SU-DHL-6 (cell line): ENCODE data around the gene BOK.

ENCODE experiments used
- EZH2phosphoT487 ChIP-seq: fragments of 200-600 bp; sonication (generic), shearing (Covaris generic); conservative IDR thresholded peaks from 2 replicates; pipeline ENCODE4 v1.6.1; 2018; ENCODE audit warnings: mild to moderate bottlenecking, antibody characterized with exemption, low read length, moderate library complexity, mixed read lengths
- TF ChIP-seq, protein P1 (sequence below): fragments of 200-600 bp; sonication (generic); IDR thresholded peaks from one replicate; pipeline ENCODE4 v1.5.1; 2017; ENCODE audit warnings: antibody characterized with exemption, mild to moderate bottlenecking, low read length, moderate library complexity; ENCODE audit not compliant: insufficient read depth, poor library complexity, severe bottlenecking

DNA sequence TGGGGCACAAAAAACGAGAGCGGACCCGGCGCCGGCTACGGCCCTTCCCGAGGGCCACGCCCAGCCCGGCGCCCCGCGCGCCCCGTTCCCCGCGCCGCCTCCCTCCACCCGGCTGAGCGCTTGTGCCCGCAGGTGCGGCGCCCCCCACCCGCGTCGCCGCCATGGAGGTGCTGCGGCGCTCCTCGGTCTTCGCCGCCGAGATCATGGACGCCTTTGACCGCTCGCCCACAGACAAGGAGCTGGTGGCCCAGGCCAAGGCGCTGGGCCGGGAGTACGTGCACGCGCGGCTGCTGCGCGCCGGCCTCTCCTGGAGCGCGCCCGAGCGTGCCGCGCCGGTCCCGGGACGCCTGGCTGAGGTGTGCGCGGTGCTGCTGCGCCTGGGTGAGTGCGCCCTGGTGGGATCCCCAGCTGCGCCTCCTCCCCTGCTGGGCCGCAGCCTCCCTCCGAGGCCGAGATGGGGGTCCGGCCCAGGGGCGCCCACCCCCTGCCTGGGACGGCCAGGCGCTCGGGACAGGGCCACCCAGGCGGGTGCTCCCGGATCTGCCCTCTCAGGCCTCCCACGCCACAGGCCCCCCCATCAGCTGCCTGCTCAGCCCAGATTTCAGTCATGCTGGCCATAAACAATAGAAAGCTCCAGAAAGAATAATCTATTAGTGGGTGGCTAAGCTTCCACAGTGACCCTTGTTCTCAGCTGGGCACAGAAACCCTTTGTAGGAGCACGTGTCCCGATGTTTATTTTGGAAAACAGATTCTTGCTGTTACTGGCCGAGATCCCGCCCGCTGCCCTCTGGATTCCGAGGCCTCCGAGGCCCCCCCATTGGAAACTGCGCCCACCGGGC is 997 bp downstream of the BOK start:
- TF ChIP-seq, protein P1, sequence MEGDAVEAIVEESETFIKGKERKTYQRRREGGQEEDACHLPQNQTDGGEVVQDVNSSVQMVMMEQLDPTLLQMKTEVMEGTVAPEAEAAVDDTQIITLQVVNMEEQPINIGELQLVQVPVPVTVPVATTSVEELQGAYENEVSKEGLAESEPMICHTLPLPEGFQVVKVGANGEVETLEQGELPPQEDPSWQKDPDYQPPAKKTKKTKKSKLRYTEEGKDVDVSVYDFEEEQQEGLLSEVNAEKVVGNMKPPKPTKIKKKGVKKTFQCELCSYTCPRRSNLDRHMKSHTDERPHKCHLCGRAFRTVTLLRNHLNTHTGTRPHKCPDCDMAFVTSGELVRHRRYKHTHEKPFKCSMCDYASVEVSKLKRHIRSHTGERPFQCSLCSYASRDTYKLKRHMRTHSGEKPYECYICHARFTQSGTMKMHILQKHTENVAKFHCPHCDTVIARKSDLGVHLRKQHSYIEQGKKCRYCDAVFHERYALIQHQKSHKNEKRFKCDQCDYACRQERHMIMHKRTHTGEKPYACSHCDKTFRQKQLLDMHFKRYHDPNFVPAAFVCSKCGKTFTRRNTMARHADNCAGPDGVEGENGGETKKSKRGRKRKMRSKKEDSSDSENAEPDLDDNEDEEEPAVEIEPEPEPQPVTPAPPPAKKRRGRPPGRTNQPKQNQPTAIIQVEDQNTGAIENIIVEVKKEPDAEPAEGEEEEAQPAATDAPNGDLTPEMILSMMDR: no peak
- no peak for TF ChIP-seq EZH2phosphoT487
